ENCODE measurements around the gene TYW5. TPM values are rescaled to one million over a fixed set of nuclear protein-coding genes. Genes with fewer than 3 reads are reported as not detected.

Gene TYW5
- total RNA-seq, 1 experiment from 2014 or later = 7.2 TPM

GRCh38 chr2:199968126-199968525 is 12.8 kb upstream of the TYW5 start:
- Histone ChIP-seq H3K27ac (no peak overlapping the region), H3K4me1 (replicated peaks; ENCODE audit: insufficient read depth) (no peaks in the 10 kb centered on the region), H3F3A (ENCODE audit: insufficient read depth, low read depth) (no peaks in the 10 kb centered on the region), H3K4me2 (no peak overlapping the region), H3K9me3 (ENCODE audit: insufficient read depth, low read depth) (no peaks in the 10 kb centered on the region), H2AFZ (no peak overlapping the region), H3K36me3 (ENCODE audit: low read depth) (peaks cover 13% of the 10 kb centered on the region; the same call in 1 of the 2 replicates), H3K9me2 (ENCODE audit: insufficient read depth) (no peaks in the 10 kb centered on the region), H3K27me3 (ENCODE audit: insufficient read depth, low read depth) (no peaks in the 10 kb centered on the region), H4K20me1 (ENCODE audit: insufficient read depth) (no peaks in the 10 kb centered on the region), H3K79me2 (ENCODE audit: low read depth) (no peaks in the 10 kb centered on the region), H3K4me3 (no peak overlapping the region)
- ChIA-PET CTCF (no interaction called here), POLR2A (ENCODE audit: unreplicated experiment) (no interaction called here)
- no peak for DNase-seq
- TF ChIP-seq EZH2 (IDR thresholded peaks at IDR 0.05; ENCODE audit: low read depth) (no peak), CTCF (conservative IDR thresholded peaks at IDR 0.05) (no peak)
- intact Hi-C loops (cut with micrococcal nuclease; ENCODE audit: unreplicated experiment) = no loop called here
- no TSS peak for BruUV-seq (replicated peaks)

GRCh38 chr2:199966976-199967375 is 11.7 kb upstream of the TYW5 start:
- no peak overlapping the region for H3K4me3 ChIP-seq
- H3K27ac ChIP-seq = no peak overlapping the region
- CTCF ChIA-PET = no interaction called here
- DNase-seq = no peak
- TF ChIP-seq EZH2 (IDR thresholded peaks at IDR 0.05; ENCODE audit: low read depth) = no peak
- no peak for TF ChIP-seq CTCF (conservative IDR thresholded peaks at IDR 0.05)
- no peaks in the 10 kb centered on the region for H3K79me2 ChIP-seq (ENCODE audit: low read depth)
- H3K36me3 ChIP-seq (ENCODE audit: low read depth) = peaks cover 14% of the 10 kb centered on the region
- no peaks in the 10 kb centered on the region for H3K9me2 ChIP-seq (ENCODE audit: insufficient read depth)
- BruUV-seq (replicated peaks) = no TSS peak
- no peaks in the 10 kb centered on the region for H3K27me3 ChIP-seq (ENCODE audit: insufficient read depth, low read depth)
- POLR2A ChIA-PET (ENCODE audit: unreplicated experiment) = interaction anchor here (0.6 kb wide), 1 partner anchor 923 kb away, joined by 3 read pairs; no protein-coding TSS in a partner anchor
- no peak overlapping the region for H2AFZ ChIP-seq
- H3F3A ChIP-seq (ENCODE audit: insufficient read depth, low read depth) = no peaks in the 10 kb centered on the region
- H3K9me3 ChIP-seq (ENCODE audit: insufficient read depth, low read depth) = no peaks in the 10 kb centered on the region
- intact Hi-C loops (cut with micrococcal nuclease; ENCODE audit: unreplicated experiment) = no loop called here
- H3K4me2 ChIP-seq = no peak overlapping the region
- H4K20me1 ChIP-seq (ENCODE audit: insufficient read depth) = no peaks in the 10 kb centered on the region
- no peaks in the 10 kb centered on the region for H3K4me1 ChIP-seq (replicated peaks; ENCODE audit: insufficient read depth)

- no peak for TF ChIP-seq EZH2 (IDR thresholded peaks at IDR 0.05; ENCODE audit: low read depth)
- TF ChIP-seq CTCF (conservative IDR thresholded peaks at IDR 0.05) = no peak
- intact Hi-C loops (cut with micrococcal nuclease; ENCODE audit: unreplicated experiment) = no loop called here
These were observed 11.1 kb upstream of the TYW5 start for GRCh38 chr2:199966405-199966804.

More at GRCh38 chr2:199966405-199966804, 11.1 kb upstream of the TYW5 start:
- no peak for DNase-seq
- H3K36me3 ChIP-seq (ENCODE audit: low read depth) = peaks cover 14% of the 10 kb centered on the region
- no peak overlapping the region for H3K4me3 ChIP-seq
- H3K9me2 ChIP-seq (ENCODE audit: insufficient read depth) = no peaks in the 10 kb centered on the region
- H4K20me1 ChIP-seq (ENCODE audit: insufficient read depth) = no peaks in the 10 kb centered on the region
- no peak overlapping the region for H2AFZ ChIP-seq
- H3F3A ChIP-seq (ENCODE audit: insufficient read depth, low read depth) = no peaks in the 10 kb centered on the region
- BruUV-seq (replicated peaks) = no TSS peak
- H3K4me1 ChIP-seq (replicated peaks; ENCODE audit: insufficient read depth) = no peaks in the 10 kb centered on the region
- no peak overlapping the region for H3K4me2 ChIP-seq
- no peaks in the 10 kb centered on the region for H3K79me2 ChIP-seq (ENCODE audit: low read depth)
- CTCF ChIA-PET = no interaction called here
- H3K9me3 ChIP-seq (ENCODE audit: insufficient read depth, low read depth) = no peaks in the 10 kb centered on the region
- POLR2A ChIA-PET (ENCODE audit: unreplicated experiment) = no interaction called here
- no peaks in the 10 kb centered on the region for H3K27me3 ChIP-seq (ENCODE audit: insufficient read depth, low read depth)
- H3K27ac ChIP-seq = no peak overlapping the region
